Superior temporal gyrus (tissue), 1 donor: Measurements from ENCODE around the gene GCM1.

Source experiments
- DNase-seq: peaks from one replicate; pipeline ENCODE4 v3.0.0-alpha.2; 2016; ENCODE audit errors: extremely low spot score

Gene GCM1

DNA sequence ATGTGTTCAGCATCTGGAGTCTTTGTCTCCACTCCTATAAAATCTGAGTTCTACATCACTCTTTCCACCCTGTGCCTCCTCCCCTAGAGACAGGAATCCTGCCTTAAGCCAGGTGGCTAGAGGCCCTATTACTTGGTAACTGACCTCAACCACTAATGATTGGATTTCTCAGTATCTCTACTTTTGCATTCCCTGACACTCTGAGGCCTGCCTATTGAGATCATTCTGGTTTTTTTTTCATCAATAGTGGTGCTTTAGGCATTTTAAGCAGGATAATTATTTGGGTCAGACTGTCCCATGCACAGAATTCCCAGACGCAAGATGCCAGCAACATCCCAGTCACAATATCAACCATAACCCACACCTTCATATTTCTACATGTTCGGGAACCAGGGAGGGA lies 3.9 kb upstream of the GCM1 start:
- no peak for DNase-seq

DNA sequence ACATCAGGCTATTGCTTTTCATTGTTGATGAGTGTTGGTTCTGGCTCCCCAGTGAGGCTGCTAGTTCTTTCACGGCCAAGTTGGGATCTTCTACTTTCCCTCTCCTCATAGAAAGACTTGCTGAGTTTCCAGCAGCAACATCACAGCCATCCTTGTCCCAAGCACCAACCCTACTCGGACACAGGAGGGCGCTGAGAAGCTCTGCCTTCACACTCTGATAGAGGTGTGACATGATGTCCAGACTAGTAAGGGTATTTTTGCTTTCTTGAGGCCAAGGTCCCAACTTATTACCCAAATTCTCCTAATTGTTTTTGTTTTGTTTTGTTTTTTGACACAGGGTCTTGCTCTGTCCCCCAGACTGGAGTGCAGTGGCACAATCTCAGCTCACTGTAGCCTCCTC lies 3.0 kb upstream of the GCM1 start:
- DNase-seq, result no peak

DNA sequence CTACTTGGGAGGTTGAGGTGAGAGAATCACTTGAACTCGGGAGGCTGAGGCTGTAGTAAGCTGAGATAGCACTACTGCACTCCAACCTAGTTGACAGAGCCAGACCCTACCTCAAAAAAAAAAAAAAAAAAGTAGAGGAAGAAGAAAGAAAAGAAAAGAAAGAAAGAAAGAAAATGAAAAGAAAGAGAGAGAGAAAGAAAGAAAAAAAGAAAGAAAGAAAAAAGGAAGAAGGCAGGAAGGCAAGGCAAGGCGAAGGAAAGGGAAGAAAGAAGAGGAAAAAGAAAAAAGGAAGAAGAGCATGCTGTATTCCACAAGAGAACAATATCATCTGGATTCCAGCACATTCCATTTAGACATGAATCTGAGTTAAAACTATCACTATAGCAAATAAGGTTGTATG lies 3.8 kb downstream of the GCM1 start:
- no peak for DNase-seq

DNA sequence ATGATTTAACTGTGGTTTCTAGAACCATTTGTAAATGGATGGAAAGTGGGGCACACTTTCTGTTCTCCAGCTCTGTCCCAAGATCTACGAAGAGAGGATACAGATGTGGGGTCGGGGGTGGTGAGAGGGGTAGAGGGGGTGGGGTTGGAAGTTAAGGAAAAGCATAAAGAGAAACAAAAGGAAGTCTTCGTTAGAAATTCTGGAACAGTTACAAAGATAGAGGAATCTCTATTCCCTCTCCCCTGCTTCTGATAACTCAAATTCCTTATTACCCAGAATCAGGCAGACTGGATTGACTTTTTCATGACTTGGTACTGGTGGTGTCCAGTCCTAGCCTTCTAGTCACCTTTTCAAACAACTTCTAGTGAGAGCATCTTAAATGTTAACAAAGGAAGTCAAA lies 4.9 kb downstream of the GCM1 start:
- DNase-seq, result no peak

DNA sequence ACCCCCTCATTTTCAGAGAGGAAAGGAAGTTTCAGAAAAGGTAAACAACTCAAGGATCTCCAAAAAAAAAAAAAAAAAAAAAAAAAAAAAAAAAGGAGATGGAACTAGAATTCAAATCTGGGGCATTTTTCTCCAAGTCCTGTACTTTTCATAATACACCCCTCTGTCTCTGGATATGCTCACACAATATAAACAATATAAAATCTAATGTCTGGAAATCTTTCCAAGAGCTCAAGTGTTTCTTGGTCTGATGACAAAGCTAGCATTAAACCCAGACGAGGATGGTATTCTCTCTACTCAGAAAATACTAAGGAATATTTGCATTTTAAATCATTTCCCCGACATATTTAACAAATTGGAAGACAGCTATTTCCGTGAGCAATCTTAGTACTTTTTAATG lies 5.8 kb downstream of the GCM1 start:
- no peak for DNase-seq

DNA sequence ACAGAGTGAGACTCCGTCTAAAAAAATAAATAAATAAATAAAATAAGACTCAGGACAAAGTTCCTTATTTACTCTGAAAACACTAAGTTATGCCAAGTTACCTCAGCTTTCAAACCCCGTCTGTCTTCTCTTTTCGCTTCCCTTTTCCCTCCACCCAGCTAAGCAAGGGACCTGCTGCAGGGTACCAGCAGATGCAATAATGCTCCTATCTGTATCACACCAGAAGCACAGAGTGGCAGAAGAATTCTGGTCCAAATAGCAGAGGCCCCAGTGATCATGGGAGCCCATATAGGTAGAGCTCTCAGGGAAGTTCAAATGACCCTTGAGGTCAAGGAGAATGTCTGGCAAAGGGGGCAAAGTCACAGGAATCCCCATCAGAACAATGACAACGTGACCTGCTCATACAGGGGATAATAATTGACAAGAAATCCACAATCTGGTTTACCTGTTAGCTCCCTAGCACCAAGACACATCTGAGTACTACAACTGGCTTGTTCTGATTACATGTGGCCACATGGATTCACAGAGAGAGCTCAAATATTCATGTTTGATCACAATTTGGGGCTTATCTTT lies 8.7 kb downstream of the GCM1 start:
- DNase-seq, result no peak

DNA sequence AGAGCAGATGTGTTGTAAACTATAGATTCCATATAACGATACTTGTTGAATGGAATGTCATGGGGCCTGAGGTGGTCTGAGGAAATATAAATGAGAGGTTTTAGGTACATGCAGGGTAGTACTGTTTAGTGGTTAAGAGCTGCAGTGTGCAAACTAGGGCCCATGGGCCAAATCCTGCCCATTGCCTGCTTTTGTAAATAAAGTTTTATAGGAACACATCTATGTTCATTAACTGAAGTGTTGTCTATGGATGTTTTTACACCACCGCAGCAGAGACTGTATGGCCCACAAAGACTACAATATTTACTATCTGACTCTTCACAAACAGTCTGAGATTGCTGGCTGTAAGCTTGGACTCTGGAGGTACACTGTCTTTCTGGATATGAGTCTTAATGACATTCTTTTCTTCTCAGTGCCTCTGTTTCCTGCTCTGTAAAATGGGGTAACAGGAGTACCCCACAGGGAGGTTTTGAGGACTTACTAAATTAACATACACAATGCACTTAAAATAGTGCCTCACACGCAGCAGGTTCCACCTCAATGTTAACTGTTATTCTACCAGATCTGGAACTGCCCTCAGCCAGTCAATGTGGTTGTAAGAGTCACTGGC lies 12.5 kb downstream of the GCM1 start:
- no peak for DNase-seq

DNA sequence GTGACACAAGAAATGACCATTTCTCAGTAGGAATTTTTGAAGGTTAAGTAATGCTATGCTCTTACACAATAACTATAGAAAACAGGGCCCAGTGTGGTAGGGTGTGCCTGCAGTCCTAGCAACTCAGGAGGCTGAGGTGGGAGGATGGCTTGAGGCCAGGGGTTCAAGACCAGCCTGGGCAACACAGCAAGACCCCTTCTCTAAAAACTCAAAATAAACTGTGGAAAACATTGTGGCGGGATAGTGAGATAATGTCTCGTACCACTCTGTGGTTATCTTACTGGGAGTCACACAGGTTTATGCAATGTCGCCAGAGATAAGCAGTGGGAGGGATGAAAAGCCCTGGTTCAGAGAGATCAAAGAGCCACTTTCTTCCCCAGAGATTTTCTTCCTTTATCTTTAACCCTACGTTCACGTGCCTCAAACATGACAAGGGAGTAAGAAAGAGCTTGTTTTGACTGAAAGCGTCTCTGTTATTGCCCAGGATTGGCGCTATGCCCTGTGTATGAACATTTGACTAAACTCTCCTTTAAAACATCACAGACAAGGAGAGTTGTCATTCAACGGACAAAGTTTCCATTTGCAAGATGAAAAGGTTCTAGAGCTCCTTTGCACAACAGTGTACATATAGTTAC lies 13.9 kb downstream of the GCM1 start:
- DNase-seq, result no peak

DNA sequence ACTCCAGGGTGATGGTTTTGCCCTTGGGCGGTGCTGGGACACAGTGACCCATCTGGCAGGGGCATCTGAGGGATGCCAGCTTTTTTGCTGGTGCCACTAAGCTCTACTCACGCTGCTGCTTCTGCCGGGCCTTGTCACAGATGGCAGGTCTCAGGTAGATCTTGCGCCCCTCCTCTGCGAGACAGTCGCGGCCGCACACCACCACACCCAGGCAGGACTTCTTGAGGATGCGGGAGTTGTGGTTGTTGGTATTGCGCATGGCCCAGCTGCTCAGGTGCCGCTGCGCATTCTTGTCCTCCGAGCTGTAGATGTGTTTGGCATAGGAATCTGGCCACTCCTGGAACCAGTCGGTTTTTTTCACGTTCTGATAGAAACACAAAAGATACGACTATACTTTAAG lies 14.7 kb downstream of the GCM1 start:
- no peak for DNase-seq

DNA sequence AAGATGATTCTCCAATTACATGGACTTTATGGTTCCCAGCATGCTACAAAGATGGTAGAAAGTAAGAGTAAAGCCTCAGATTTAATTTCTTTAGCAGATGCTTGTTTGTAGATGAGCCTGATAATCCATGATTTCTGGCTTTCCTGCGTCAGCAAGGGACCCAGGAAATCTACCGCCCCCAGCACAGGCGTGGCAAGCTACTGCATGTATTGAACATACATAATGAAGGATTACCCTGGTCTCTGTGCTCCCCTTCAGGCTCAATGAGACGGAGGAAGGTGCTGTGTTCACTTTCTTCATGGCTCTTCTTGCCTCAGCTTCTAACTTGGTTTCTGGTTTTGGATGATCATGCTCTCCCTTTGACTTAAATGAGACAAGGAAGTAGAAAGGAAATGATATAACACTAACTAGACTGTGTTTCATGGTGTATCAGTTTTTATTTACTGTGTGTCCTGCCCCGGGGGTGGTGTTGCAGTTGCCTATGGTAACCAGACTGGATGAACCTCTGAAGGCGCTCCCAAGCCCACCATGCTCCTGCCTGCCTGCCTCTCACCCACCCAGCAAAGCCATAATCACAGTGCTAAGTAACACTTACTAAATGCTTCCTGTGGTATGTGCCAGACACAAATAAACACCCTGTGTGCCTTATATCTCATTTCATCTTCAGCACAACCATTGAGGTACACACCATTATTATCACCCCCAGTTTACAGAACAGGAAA lies 17.9 kb downstream of the GCM1 start:
- DNase-seq, result no peak

DNA sequence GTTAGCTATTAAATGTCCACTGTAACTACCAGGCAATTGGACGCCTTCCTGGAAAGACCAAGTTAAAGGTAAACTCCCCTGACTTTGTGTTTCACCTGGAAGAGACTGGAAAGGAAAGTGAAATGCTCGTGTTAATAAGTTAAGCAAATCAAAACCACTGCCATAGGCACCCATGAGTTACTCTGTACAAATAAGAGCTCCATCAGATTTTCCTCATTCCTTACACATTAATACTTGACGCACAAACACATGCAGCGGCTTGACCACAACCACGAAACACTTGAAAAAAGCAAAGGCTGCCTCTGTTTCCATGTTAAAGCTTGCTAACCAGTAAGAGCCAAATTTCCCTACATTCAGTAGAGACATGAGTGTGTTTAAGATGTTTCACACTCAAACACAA lies 19.8 kb downstream of the GCM1 start:
- no peak for DNase-seq

DNA sequence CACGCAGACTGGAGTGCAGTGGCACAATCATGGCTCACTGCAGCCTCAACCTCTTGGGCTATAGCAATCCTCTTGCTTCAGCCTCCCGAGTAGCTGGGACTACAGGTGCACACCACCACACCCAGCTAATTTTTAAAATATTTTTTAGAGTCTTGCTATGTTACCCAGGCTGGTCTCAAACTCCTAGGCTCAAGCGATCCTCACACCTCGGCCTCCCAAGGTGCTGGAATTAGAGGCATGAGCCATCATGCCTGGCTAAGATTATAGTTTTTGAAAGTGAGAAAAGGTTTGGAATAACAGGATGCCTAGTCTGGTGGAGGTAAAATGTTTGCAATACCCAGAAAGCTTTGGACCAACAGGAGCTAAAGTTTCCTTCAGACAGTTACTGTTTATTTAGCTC lies 23.4 kb downstream of the GCM1 start:
- DNase-seq, result no peak

DNA sequence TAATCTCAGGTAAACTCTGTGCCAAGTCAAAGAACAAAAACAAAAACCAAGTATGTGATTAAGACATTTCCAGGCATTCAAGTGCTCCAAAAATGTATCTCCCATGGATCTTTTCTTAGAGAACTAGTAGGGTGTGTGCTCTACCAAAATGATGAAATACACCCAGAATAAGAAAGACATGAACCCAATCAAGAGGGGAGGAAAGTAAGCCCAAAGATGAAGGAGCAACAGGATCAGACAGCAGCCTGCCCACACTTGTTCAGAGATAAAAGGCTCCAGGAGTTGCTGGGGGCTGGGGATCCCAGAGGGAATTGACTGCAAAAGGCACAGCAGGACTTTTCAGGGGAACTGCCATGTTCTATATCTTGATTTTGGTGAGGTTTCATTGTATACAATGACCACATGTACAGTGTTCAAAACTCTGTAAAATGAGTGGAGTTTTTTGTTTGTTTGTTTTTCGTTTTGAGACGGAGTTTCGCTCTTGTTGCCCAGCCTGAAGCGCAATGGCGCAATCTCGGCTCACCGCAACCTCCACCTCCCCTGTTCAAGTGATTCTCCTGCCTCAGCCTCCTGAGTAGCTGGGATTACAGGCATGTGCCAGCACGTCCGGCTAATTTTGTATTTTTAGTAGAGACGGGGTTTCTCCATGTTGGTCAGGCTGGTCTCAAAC lies 24.4 kb downstream of the GCM1 start:
- DNase-seq, result no peak

DNA sequence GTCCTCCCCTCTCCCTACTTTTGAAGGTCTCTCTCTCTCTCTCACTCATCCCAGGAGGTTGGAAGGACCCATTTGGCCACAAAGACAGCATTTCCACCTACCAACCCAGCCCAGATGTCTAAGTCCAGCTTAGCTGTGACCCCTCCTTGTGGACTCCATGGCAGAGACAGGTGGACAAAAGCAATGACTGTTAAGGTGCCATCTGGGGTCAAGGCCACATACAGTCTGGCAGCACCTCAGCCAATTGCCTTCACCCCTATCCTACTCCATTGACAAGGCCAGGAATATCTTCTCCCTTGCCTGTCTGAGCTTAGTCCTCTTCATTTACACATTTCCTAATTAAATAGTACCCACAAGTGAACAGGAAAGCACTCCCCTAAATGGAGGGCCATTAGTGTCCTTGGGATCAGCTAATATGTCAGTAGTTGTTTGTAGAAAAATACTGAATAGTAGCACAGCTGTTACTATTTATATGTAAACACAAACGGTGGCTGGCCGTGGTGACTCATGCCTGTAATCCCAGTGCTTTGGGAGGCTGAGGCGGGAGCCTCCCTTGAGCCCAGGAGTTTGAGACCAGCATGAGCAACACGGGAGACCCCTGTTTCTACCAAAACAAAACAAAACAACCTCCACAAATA lies 28.8 kb downstream of the GCM1 start:
- no peak for DNase-seq

DNA sequence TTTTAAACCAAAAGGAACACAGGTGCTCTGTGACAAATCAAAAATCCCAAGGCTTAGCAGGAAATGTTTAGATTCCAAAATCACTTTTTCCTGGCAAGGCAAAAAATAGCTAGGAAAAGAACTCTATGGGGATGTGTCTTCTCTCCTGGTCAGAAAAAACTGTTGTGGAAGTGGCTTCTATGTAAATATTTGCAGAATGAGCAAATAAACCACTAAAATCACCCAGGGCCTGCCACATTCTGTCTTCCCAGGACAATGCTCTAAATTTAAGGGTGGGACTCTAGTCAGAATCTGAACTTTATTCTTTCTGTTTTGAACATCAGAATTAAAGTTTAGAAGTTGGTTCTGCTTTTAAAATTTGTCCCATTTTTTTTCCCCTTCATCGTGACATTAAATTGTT lies 29.3 kb downstream of the GCM1 start:
- no peak for DNase-seq

DNA sequence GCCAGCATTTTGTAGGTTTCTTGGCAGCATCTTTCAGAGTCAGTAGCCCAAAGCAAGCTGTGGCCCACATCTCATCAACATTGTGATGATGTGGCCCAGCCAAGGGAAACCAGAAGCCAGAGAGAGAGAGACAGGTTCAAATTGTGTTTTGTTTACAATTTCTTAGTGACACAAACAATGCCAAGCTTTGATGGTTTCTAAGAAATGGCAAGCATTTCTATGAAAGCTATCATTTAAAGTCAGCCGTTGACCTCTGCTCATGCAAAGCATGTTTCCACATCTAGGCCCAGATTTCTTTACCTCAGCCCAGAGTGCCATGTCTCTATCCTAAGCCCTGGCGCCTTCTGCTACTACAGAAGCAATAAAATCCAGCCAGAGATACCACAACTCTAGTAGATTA lies 32.9 kb downstream of the GCM1 start:
- no peak for DNase-seq

DNA sequence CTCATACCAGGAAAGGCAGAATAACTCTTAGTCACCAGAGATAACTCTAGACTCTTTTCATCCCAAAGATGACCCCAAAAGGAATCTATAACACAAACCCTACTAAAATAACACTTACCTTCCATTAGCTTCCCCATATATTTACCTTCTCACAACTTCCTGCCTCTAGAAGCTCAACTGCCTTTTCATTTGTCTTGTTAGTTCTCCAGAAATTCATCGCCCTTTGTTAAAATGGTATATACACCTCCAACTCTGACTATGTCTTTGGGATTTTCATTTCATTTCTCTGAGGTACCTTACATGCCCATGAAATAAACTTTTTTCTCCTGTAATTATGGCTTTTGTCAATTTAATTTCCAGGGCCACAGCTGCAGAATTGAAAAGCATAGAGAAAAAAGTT lies 33.5 kb downstream of the GCM1 start:
- DNase-seq, result no peak

DNA sequence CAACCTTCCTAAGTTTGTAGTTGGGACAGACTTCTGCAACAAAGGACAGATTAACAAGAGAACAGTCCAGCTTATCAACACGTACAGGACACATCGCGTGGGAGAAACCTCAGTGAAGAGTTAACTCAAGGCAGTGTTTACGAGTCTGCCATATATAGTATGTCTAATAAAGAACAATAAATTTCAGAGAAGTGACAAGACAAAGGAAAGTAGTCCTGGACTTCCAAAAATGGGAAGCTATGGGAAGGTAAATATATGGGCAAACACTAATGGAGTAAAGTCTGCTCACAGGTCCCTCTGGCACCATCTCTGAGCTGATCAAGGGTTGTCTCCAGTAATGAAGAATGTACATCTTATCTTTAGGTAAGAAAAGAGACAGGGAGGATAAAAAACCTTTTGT lies 34.9 kb downstream of the GCM1 start:
- DNase-seq, result no peak

DNA sequence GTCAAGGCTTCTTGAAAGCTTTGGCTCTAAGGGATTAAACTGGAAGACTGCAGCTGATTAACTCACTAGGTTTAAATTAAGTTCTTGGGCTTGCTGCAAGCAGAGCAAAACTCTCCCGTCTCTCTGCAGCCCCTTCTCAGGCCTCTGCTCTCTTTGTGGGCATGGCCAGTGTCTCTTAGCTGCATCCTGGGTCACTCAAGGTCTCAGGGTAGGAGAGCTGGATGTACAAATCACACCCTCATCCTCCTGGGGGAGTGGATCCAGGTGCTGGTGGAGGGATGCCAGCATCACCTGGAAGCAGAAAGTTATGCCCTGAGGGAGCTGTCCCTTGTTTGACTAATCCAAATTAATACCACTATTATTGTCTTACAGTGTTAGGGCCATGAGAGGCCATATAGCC lies 35.8 kb downstream of the GCM1 start:
- no peak for DNase-seq

DNA sequence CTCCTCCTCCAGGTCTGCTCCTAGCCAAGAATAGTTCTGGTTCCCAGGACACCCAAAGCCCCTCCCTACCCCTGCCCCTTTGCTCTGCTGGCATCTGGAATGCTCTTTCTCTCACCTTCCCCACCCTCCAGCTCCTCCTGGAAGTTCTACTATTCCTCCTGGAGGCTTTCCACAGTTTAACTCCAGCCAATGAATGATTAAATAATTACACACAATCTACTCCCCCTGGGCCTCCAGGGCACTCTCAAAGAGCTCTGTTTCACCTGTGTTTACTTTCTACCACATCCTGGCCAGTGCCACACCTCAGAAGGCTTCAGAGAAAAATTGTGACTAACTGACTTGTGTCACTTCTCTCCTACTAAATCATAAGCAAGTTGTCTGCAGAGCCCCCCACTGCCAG lies 36.2 kb downstream of the GCM1 start:
- no peak for DNase-seq

DNA sequence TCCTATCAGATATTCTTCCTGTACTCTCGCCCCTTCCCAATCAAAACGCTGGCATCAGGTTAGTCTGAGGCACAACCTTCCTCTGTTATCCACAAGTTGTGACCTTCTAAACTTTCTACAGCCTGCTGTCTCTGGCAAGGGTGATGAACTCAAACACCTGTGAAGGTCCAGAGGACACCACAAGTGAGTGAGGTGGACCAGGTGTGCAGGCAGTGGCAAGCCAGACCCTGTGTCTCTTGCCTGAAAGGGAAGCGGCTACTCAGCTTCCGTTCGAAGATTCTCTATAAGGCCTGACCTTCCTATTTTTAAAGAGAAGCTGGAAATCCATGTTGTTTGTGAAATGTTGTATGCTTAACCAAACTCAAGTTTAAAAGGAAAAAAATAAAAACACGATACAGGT lies 36.8 kb downstream of the GCM1 start:
- no peak for DNase-seq

DNA sequence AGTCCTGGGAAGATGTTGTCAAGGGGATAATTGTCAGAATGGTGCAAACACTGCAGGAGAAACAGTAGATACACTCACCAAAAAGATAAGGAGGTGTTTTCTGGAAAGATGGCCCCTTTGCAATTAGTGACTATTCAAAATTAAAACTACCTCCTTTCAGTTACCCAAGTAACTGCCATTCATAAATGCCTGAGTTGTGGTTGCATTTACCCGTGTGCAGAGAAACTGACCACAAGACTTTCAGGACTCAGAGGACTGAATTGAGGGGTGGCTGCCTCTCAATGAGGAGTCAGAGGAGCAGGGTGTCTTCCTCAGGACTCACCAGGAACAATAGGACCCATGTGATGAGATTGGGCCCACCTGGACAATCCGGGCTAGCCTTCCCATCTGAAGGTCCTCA lies 39.0 kb downstream of the GCM1 start:
- no peak for DNase-seq
